GM12864 (cell line): ENCODE measurements around the gene GTSE1.

Experiments used
- DNase-seq: peaks from one replicate; pipeline ENCODE4 v3.0.0-alpha.2; 2011; ENCODE audit warnings: low read depth
- H3K4me3 ChIP-seq: 2 replicates; pipeline ENCODE4 v1.5.1; 2011; ENCODE audit warnings: mild to moderate bottlenecking, low read depth, low read length, control low read depth
- CTCF ChIP-seq: IDR thresholded peaks from 2 replicates; pipeline ENCODE4 v1.5.1; 2011; ENCODE audit warnings: low read depth, mild to moderate bottlenecking, moderate library complexity, low read length, control low read depth, inconsistent platforms; ENCODE audit errors: missing control alignments

Gene GTSE1

GRCh38 chr22:46368422-46368821 is 71.8 kb downstream of the GTSE1 start:
- no peak for DNase-seq
- no peak for TF ChIP-seq CTCF
- no peak overlapping the region for H3K4me3 ChIP-seq

GRCh38 chr22:46368871-46369715 is 72.4 kb downstream of the GTSE1 start:
- TF ChIP-seq CTCF: no peak
- no peak overlapping the region for H3K4me3 ChIP-seq
- DNase-seq: no peak

DNA sequence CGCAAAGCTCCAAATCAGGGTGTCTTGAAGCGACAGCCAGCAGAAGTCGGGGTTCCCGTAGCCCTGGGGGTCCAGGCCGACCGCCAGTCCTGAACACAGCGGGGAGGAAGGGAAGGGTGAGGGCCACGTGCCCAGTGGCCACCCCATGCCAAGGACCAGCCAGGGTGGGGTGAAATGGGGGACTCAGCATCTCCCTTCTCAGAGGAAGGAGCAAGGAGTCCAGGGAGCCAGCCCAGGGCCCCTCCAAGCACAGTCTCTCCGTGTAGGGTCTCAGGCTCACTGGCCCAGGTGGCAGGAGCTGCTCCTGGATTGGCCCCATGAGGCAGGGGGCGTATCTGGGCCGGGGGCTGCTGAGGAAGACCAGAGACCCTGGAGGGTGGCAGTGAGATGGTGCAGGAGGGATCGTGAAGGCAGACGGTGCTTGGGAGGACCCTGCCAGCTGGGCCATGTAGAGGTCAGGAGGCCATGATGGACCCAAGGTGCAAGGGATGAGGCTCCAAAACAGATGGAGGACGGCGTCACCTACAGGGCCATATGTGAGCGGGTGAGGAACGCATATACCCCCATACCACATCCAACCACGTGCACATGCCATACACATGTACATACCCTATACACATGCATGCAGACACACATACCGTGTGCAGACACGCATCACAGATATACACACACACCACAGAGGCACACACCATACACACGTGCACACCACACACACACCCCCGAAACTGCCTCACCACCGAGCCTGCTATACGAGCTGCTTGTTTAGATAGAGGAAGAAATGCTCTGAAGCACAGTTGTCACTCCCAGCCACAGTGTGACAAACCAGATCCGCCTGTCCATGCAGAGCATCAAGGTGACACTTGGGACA is 73.3 kb downstream of the GTSE1 start:
- TF ChIP-seq CTCF: no peak
- no peak for DNase-seq

DNA sequence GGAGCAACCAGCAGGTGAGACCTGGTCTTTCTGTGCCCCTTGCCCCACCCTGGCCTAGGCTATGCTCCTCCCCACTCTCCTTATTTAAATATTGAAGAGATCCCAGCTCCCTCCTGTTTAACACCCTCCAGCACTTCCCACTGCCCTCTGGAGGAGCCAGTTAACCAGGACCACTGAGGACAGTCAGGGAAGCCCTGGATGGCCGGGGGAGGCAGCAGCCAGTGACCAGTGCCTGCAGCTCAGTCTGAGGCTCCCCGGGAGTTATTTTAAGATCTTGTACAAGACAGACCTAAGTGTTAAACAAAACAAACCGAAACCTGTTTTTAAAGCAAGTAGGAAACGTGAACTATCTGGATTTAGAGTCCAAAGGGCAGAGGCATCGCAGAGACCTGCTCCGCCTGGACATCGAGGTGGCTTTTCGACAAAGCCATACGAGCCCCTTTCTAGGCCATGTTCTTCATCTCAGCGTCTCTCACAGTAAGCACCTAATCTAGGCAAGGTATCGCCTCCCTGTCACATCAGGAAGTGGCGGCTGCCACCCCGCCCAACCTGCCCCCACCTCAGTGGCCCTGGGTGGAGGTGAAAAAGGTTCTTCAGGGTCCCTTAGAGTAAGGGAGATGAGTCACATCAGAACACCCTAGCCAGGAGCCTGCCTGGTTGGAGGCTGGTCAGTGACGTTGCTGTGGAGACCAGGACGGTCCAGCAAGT is 74.1 kb downstream of the GTSE1 start:
- no peak for DNase-seq
- no peak for TF ChIP-seq CTCF
- no peak overlapping the region for H3K4me3 ChIP-seq

More for the DNA sequence above, 73.3 kb downstream of the GTSE1 start:
- no peak overlapping the region for H3K4me3 ChIP-seq

DNA sequence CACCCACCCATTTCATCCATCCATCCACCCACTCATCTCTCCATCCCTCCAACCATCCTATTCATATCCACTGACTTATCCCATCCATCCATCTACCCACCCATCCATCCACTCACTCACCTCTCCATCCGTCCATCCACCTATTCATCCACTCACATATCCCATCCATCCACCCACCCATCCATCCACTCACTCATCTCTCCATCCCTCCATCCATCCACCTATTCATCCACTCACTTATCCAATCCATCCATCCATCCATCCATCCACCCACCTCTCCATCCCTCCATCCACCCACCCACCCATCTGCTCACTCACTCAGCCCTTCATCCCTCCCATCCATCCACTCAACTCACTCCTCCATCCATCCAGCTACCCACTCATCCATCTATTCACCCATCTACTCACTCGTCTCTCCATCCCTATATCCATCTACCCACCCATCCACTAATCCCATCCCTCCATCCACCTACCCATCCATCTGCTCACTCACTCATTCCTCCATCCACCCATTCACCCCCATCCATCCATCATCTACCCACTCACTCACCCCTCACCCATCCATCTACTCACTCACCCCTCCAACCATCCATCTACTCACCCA is 75.1 kb downstream of the GTSE1 start:
- no peak for TF ChIP-seq CTCF

DNA sequence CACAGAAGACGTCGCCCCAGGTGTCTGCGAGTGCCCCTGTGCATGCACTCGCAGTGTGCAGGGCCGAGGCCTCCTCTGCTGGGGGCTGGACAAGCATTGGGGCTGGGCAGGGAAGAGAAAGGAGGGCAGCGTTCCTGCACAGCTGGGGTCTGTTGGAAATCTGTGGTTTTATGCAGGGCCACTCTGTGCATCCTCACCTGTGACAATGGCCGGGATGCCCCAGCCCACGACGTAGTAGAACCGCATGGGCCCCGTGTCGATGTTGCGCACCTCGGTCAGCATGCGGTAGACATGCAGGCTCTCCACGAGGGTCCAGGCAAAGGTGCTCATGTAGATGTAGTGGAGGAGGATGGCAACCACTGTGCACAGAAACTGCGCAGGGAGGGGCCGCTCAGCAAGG is 76.0 kb downstream of the GTSE1 start:
- DNase-seq: no peak
- no peak for TF ChIP-seq CTCF
- no peak overlapping the region for H3K4me3 ChIP-seq

More for the DNA sequence above, 75.1 kb downstream of the GTSE1 start:
- no peak for DNase-seq
- H3K4me3 ChIP-seq: no peak overlapping the region
